ENCODE results near the gene CIROP. TPM values are rescaled to one million over a fixed set of nuclear protein-coding genes. Genes with fewer than 3 reads are reported as not detected.

CIROP gene
- total and polyA plus RNA-seq, 9 of the 15 experiments (the other 6 are each of a cell fraction or from before 2014, with no cell fraction given), result not detected

- TF ChIP-seq, protein P1, sequence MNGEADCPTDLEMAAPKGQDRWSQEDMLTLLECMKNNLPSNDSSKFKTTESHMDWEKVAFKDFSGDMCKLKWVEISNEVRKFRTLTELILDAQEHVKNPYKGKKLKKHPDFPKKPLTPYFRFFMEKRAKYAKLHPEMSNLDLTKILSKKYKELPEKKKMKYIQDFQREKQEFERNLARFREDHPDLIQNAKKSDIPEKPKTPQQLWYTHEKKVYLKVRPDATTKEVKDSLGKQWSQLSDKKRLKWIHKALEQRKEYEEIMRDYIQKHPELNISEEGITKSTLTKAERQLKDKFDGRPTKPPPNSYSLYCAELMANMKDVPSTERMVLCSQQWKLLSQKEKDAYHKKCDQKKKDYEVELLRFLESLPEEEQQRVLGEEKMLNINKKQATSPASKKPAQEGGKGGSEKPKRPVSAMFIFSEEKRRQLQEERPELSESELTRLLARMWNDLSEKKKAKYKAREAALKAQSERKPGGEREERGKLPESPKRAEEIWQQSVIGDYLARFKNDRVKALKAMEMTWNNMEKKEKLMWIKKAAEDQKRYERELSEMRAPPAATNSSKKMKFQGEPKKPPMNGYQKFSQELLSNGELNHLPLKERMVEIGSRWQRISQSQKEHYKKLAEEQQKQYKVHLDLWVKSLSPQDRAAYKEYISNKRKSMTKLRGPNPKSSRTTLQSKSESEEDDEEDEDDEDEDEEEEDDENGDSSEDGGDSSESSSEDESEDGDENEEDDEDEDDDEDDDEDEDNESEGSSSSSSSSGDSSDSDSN (IDR thresholded peaks at IDR 0.05; ENCODE audit: borderline replicate concordance in 1 of 2, low read depth in 2 of 2, low read length in 2 of 2), result peak; percentile 90 to 95; a peak in 3 of 4 replicates
- TF ChIP-seq SAP30 (IDR thresholded peaks at IDR 0.05; ENCODE audit: borderline replicate concordance, insufficient read depth, low read depth, low read length, poor library complexity, severe bottlenecking), result peak; percentile 73
- no peak for TF ChIP-seq HDAC3 (IDR thresholded peaks at IDR 0.05; ENCODE audit: borderline replicate concordance, partially characterized antibody)
- TF ChIP-seq RUNX1 (IDR thresholded peaks at IDR 0.05; ENCODE audit: low read depth), result no peak
- TF ChIP-seq XRCC5 (IDR thresholded peaks at IDR 0.05; ENCODE audit: low read depth, low read length), result 0 out of 2 replicates have a peak, but pooled peaks have one; percentile 78
- TF ChIP-seq, protein P2, sequence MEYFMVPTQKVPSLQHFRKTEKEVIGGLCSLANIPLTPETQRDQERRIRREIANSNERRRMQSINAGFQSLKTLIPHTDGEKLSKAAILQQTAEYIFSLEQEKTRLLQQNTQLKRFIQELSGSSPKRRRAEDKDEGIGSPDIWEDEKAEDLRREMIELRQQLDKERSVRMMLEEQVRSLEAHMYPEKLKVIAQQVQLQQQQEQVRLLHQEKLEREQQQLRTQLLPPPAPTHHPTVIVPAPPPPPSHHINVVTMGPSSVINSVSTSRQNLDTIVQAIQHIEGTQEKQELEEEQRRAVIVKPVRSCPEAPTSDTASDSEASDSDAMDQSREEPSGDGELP (CRISPR knock-in tag; IDR thresholded peaks at IDR 0.05; ENCODE audit: borderline replicate concordance), result peak; percentile 76
- peak in 1 of 2 experiments; percentile 46; a peak in 1 of 4 replicates for TF ChIP-seq TBL1XR1 (IDR thresholded peaks at IDR 0.05; ENCODE audit: low read length in 2 of 2)
- TF ChIP-seq ZFP1 (CRISPR knock-in tag; IDR thresholded peaks at IDR 0.05), result no peak
- TF ChIP-seq ATF7 (IDR thresholded peaks at IDR 0.05), result peak; percentile 52
- TF ChIP-seq, protein P3, sequence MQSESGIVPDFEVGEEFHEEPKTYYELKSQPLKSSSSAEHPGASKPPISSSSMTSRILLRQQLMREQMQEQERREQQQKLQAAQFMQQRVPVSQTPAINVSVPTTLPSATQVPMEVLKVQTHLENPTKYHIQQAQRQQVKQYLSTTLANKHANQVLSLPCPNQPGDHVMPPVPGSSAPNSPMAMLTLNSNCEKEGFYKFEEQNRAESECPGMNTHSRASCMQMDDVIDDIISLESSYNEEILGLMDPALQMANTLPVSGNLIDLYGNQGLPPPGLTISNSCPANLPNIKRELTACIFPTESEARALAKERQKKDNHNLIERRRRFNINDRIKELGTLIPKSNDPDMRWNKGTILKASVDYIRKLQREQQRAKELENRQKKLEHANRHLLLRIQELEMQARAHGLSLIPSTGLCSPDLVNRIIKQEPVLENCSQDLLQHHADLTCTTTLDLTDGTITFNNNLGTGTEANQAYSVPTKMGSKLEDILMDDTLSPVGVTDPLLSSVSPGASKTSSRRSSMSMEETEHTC (IDR thresholded peaks at IDR 0.05), result peak; percentile 34; the same call in 1 of the 2 replicates
- 0 out of 2 replicates have a peak, but pooled peaks have one; percentile 64 for TF ChIP-seq PREB (CRISPR knock-in tag; IDR thresholded peaks at IDR 0.05)
- no peak for TF ChIP-seq ZC3H8 (IDR thresholded peaks at IDR 0.05)
- peak in 1 of 2 experiments; percentile 57; a peak in 1 of 4 replicates for TF ChIP-seq ZMIZ1 (IDR thresholded peaks at IDR 0.05; ENCODE audit: low read depth in 2 of 2, low read length in 2 of 2)
- TF ChIP-seq MAZ (CRISPR knock-in tag; conservative IDR thresholded peaks at IDR 0.05 in 1 of 2, IDR thresholded peaks at IDR 0.05 in 1 of 2), result peak; percentile 54 to 73
- peak; percentile 53 for TF ChIP-seq POLR2AphosphoS5 (IDR thresholded peaks at IDR 0.05; ENCODE audit: control insufficient read depth, insufficient read depth, low read depth, low read length)
These were observed 46.8 kb downstream of the CIROP start (continued) for GRCh38 chr14:23057757-23058653.

Measured in K562 (cell line).